GM10847 (cell line): Measurements from ENCODE around the gene TRERF1.

Experiments
- POLR2A ChIP-seq: IDR thresholded peaks from 2 replicates; pipeline ENCODE4 v1.6.1; 2011; ENCODE audit not compliant: insufficient read length; ENCODE audit errors: extremely low read depth

Gene TRERF1

GRCh38 chr6:42225419-42225818, 226.3 kb downstream of the TRERF1 start:
- no peak for TF ChIP-seq POLR2A

- TF ChIP-seq POLR2A: no peak
Observed at GRCh38 chr6:42225029-42225339, 226.7 kb downstream of the TRERF1 start.

- TF ChIP-seq POLR2A: no peak
Observed at GRCh38 chr6:42224222-42225028, 227.3 kb downstream of the TRERF1 start.

GRCh38 chr6:42222448-42222847, 229.3 kb downstream of the TRERF1 start:
- TF ChIP-seq POLR2A: no peak

- no peak for TF ChIP-seq POLR2A
Observed at GRCh38 chr6:42221546-42221945, 230.2 kb downstream of the TRERF1 start.

- no peak for TF ChIP-seq POLR2A
Observed at GRCh38 chr6:42220807-42221206, 230.9 kb downstream of the TRERF1 start.

- peak; percentile 88 for TF ChIP-seq POLR2A
Observed at GRCh38 chr6:42217519-42218367, 234.0 kb downstream of the TRERF1 start, which contains the start of gene MRPS10. Gene MRPS10, minus strand, starts transcription at chr6:42217861. Its CDS starts 12 bp downstream, at chr6:42217849.

GRCh38 chr6:42217157-42217518, 234.6 kb downstream of the TRERF1 start:
- TF ChIP-seq POLR2A: no peak

GRCh38 chr6:42212442-42212841, 239.3 kb downstream of the TRERF1 start:
- no peak for TF ChIP-seq POLR2A

- TF ChIP-seq POLR2A: no peak
Observed at GRCh38 chr6:42211726-42212125, 240.0 kb downstream of the TRERF1 start.

- no peak for TF ChIP-seq POLR2A
Observed at GRCh38 chr6:42210551-42210950, 241.2 kb downstream of the TRERF1 start.

- TF ChIP-seq POLR2A: no peak
Observed at GRCh38 chr6:42204768-42205282, 246.9 kb downstream of the TRERF1 start.

- no peak for TF ChIP-seq POLR2A
Observed at GRCh38 chr6:42203183-42203582, 248.5 kb downstream of the TRERF1 start.

GRCh38 chr6:42201382-42201781, 250.3 kb downstream of the TRERF1 start:
- TF ChIP-seq POLR2A: no peak

GRCh38 chr6:42200035-42200434, 251.7 kb downstream of the TRERF1 start:
- TF ChIP-seq POLR2A: no peak
